Measurements from ENCODE around the gene MICU2.

Gene MICU2

GRCh38 chr13:21603531-21604448, at the start of gene MICU2:
TSS of gene MICU2 (minus strand) at chr13:21604170. CDS start at chr13:21604148, 22 bp downstream.
- DNase-seq (ENCODE audit: low read depth, low spot score), result peak; percentile 88

GRCh38 chr13:21641629-21642028, 37.7 kb upstream of the MICU2 start:
- DNase-seq (ENCODE audit: low read depth, low spot score), result no peak

DNA sequence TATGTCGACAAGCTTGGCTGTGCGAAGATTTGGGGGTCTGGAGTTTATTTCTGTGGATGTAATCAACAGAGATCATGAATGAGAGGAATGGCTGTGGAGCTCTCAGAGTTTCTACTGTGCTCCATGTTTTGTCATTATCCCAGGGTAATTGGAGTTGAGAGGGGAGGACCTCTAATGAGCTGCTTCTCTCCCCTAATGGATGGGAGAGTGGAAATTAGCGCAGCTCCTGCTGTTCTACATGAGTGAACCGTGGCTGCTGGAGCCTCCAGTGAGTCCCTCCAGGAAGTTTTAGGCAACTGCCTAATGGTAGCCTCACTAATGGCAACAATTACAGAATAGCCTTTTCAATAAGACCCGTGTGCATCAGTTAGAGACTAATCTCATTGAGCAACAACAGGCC, 35.6 kb upstream of the MICU2 start:
- DNase-seq (ENCODE audit: low read depth, low spot score), result no peak

DNA sequence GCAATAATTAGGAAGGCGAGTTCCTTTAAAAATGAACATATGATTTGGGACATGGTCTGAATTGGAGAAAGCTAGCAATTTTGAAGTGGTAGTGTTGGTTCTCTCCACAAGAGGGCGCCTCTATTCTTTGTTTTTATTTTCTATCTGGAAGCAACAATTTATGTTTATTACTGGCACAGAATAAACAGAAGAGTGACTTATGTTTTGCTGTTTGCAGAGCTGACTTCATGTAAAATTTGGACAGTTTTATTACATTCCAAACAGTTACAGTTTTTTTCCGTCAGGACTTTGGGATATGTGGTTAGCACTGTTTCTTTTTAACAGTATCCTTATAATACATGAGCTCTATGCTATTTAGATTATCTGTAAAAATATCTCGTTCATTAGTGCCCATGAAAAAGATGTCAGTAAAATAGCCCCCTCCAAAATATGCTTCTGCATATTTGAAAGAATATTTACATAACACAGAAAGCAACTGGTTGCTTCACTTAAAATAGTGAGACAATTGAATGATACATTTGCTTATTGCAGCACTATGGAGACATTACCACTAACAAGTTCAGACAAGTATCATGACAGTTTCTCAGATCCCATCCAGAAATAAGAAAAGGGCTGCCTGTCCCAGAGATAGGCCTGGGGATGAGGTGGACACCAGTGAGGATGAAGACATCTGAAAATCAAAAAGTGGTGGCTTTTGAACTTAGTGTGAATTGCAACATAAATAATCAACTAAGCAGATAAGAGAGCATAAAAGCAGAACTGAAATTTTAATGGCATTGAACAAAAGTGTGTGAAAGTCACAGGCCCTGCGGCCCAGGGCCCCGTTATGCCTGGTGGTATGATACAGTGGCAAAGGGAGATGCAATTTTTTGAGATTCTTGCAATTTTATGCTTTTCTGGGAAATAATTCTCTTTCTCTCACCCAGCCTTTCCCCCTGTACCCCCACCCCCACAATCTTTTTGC, 34.6 kb upstream of the MICU2 start:
- DNase-seq (ENCODE audit: low read depth, low spot score), result no peak

- DNase-seq (ENCODE audit: low read depth, low spot score), result no peak
These were observed 33.3 kb upstream of the MICU2 start for GRCh38 chr13:21637296-21637695.

DNA sequence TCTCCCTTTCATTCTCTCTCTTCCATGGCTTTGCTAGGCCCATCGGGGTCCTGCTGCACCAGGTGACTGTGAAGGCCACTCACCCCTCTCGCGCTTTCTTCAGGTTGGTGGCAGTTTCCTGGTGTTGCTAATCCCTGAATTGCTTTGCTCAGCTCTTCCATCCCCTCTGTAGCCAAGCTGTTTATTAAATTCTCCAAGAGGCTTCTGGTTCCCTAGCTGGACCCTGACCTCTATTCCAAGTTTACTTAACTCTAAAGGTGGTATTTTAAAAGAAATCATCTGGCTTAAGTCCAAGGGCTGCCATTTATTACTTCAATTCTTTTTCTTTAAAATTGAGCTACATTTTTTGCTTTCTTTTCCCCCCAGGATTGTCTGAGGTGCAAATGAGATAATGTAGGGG, 32.7 kb upstream of the MICU2 start:
- DNase-seq (ENCODE audit: low read depth, low spot score), result no peak

DNA sequence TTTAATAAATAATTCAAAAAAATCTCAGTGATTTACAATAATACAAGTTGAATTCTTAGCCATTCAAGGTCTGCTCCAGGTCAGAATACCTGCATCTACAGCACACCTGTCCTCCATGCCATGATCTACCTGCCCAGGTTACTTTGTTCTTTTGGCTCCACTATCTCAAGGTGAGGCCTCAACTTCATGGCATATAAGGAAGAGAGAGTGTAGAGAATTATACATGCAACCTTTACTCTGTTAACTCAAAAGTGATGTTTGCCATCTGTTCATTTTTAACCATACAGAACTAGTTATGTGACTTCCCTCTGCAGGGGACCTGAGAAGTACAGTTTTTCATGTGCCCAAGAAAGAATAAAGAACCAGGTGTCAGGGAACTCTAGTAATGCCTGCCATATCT, 28.2 kb upstream of the MICU2 start:
- no peak for DNase-seq (ENCODE audit: low read depth, low spot score)

- no peak for DNase-seq (ENCODE audit: low read depth, low spot score)
These were observed 21.4 kb upstream of the MICU2 start for GRCh38 chr13:21625366-21625765.

DNA sequence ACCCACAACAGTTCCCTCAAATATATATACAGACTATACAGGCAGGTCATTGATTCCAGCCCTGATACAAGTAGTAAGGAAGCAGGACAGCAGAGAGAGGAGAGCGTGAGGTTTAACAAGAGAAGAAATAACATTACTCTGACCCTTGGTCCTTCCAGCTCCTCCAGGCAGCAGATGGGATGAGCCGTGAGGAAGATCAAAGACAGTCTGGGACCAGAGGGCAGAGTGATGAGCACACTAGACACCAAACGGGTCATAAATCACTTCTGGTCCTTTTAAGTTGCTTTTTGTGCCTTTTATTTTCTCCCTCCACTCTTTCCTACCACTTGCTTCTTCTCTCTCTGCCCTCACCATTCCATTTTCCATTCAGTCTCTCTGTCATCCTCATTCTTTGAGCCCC, 16.9 kb upstream of the MICU2 start:
- no peak for DNase-seq (ENCODE audit: low read depth, low spot score)

GRCh38 chr13:21619633-21620220, 15.8 kb upstream of the MICU2 start:
- DNase-seq (ENCODE audit: low read depth, low spot score), result no peak

DNA sequence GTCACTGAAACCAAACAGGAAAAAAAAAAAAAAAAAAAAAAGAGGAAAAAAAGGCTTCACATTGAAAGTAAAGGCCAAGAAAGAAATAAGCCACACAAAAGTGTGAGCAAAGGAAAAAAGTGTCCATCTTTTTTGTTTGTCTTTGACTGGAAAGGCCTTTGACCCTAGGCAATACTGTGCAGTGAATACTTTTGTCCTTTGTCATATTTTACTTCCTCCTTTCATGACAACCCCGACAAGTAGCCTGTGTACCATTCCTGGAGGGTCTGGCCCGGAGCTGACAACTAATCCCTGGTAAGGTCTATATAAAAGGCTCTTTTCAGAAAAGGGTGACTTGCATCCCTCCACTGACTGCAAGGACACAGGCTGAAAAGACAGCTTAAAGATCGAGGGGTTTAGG, 12.9 kb upstream of the MICU2 start:
- no peak for DNase-seq (ENCODE audit: low read depth, low spot score)

- no peak for DNase-seq (ENCODE audit: low read depth, low spot score)
These were observed 12.4 kb upstream of the MICU2 start for GRCh38 chr13:21616205-21616866.

DNA sequence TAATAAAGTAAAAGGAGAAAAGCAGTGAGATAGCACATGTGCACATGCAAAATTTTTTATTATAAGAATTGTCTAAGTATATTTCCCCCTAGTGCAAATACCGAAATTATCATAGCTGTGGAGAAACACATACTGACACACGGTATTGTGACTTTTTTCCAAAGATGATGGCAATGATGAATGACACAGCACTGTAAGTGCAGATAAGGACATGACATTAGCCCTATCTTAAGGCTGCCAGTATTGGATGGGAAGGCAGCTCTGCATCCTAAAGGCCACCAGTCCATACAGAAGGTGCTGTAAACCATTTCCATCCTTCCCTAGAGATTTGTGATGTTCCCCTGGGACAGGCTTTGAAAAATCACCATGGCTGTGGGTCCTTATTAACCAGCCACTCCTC, 11.5 kb upstream of the MICU2 start:
- no peak for DNase-seq (ENCODE audit: low read depth, low spot score)

DNA sequence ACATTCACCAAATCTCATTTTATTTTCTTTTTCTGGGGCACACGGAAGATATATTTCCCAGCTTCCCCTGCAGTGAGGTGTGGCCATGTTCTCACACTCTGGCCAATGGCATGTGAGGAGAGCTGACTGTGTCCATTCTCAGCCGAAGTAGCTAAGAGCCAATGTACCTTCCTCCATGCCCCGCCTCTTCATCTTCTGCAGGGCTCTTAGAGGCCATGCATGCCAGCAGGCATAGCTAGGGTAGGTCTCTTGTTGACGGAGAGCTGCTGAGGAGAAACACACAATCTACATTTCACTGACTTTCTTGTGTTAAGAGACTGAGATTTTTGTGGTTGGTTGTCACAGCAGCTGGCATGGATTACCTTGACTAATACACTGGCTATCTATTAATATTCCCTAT, 9.8 kb upstream of the MICU2 start:
- no peak for DNase-seq (ENCODE audit: low read depth, low spot score)

DNA sequence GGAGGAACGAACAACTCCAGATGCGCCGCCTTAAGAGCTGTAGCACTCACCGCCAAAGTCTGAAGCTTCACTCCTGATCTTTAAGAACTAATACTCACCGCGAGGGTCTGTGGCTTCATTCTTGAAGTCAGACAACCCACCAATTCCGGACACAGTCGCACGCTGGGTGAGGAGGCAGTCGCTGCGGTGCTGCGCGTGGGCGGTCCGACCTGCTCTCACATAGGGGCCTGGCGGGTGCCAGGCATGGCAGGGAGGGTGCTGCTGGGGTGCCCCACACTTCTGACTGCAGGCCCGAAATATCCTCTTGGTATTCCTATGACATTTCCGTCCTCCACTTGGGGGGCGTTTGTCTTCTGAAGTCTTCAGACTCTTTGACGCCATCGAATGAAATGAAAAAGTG, 7.4 kb upstream of the MICU2 start:
- no peak for DNase-seq (ENCODE audit: low read depth, low spot score)

- DNase-seq (ENCODE audit: low read depth, low spot score), result no peak
These were observed 6.7 kb upstream of the MICU2 start for GRCh38 chr13:21610687-21611086.

DNA sequence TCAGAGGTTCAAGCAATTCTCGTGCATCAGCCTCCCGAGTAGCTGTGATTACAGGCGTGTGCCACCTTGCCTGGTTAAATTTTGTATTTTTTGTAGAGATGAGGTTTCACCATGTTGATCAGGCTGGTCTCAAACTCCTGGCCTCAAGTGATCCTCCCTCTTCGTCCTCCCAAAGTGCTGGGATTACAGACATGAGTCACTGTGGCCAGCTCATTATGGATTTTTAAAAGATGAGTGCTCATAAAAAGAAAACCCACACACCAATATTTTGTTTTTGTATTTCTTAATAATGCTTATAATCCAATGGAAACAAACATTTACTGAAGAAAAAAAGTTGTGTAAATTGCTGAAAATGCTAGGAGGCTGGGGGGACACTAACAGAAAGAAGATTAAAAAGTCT, 5.0 kb upstream of the MICU2 start:
- no peak for DNase-seq (ENCODE audit: low read depth, low spot score)

DNA sequence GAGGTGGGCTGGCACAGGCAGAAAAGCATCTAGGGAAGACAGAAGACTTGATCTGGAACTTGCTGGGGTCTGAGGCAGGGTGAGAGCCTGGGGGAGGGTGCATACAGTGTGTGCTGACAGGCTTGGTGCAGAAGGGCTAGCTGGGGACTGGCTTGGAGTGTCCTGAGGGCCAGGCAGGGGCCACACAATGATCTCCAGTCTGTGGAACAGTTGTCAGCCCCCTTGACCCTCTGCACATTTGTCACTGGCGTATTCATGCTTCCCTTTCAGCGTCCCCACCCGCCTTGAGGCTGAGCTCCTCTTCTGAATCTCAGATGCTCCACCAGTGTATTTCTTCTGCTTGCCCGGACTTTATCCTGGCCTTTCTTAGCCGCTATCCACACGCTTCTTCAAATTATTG, 2.8 kb upstream of the MICU2 start:
- no peak for DNase-seq (ENCODE audit: low read depth, low spot score)

GRCh38 chr13:21606251-21606650, 2.3 kb upstream of the MICU2 start:
- DNase-seq (ENCODE audit: low read depth, low spot score), result no peak

DNA sequence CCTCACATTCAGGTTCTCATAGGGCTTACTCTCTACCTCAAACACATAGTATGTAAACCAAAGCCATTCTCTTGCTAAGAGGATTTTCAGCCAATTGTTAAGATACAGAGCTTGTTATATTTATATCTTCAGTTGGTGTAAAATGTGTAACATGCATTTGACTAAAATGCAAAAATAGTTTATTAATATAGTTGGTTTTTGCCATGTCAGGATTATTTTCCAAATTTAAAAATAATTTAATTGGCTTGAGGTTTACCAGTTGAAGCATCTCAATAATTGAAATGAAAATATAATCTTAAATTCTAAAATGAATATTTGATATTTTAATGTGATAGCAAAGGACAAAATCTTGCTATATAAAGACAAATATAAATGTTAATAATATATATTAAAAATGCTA, 7.2 kb downstream of the MICU2 start:
- DNase-seq (ENCODE audit: low read depth, low spot score), result no peak

GRCh38 chr13:21595546-21595822, 8.5 kb downstream of the MICU2 start:
- DNase-seq (ENCODE audit: low read depth, low spot score), result no peak
